GM10266 (cell line): ENCODE measurements around the gene IQGAP1.

Experiments used
- DNase-seq: peaks from one replicate; pipeline ENCODE4 v3.0.0; 2012; ENCODE audit errors: extremely low spot score
- CTCF ChIP-seq: IDR thresholded peaks from 2 replicates; pipeline ENCODE4 v1.5.1; 2012; ENCODE audit warnings: mild to moderate bottlenecking, low read depth; ENCODE audit not compliant: control insufficient read depth, insufficient read depth; ENCODE audit errors: missing control alignments

IQGAP1 gene

GRCh38 chr15:90519688-90520087 is 131.6 kb downstream of the IQGAP1 start:
- DNase-seq: no peak
- TF ChIP-seq CTCF: no peak

GRCh38 chr15:90520365-90520764 is 132.3 kb downstream of the IQGAP1 start:
- no peak for TF ChIP-seq CTCF
- no peak for DNase-seq

GRCh38 chr15:90523373-90523772 is 135.3 kb downstream of the IQGAP1 start:
- TF ChIP-seq CTCF: no peak
- DNase-seq: no peak

- peak; percentile 74 for DNase-seq
Measured at GRCh38 chr15:90524018-90524803, 136.2 kb downstream of the IQGAP1 start.

- DNase-seq: no peak
Measured at GRCh38 chr15:90529011-90529370, 140.9 kb downstream of the IQGAP1 start.

GRCh38 chr15:90529371-90530249 is 141.6 kb downstream of the IQGAP1 start, which contains the start of gene CRTC3:
TSS of gene CRTC3 (plus strand) at chr15:90529923. CDS start at chr15:90530072, 149 bp downstream.
- peak; percentile 43 for TF ChIP-seq CTCF
- peak; percentile 93 for DNase-seq

More at GRCh38 chr15:90529011-90529370, 140.9 kb downstream of the IQGAP1 start:
- no peak for TF ChIP-seq CTCF

GRCh38 chr15:90530250-90531051 is 142.4 kb downstream of the IQGAP1 start:
- DNase-seq: peak; percentile 77

More at GRCh38 chr15:90530250-90531051, 142.4 kb downstream of the IQGAP1 start:
- no peak for TF ChIP-seq CTCF
